Measurements from ENCODE around the gene NFYB.

Gene NFYB

GRCh38 chr12:104109446-104110271, 28.4 kb downstream of the NFYB start:
- DNase-seq, result no peak

GRCh38 chr12:104108755-104109445, 29.1 kb downstream of the NFYB start:
- DNase-seq, result peak; percentile 81

- no peak for DNase-seq
Observed at GRCh38 chr12:104106965-104107364, 31.0 kb downstream of the NFYB start.

GRCh38 chr12:104105461-104105860, 32.5 kb downstream of the NFYB start:
- no peak for DNase-seq

GRCh38 chr12:104097954-104098353, 40.1 kb downstream of the NFYB start:
- DNase-seq, result no peak

- DNase-seq, result no peak
Observed at GRCh38 chr12:104095289-104095688, 42.7 kb downstream of the NFYB start.

- DNase-seq, result no peak
Observed at GRCh38 chr12:104094284-104094683, 43.7 kb downstream of the NFYB start.

GRCh38 chr12:104091136-104091535, 46.9 kb downstream of the NFYB start:
- no peak for DNase-seq

GRCh38 chr12:104090685-104091084, 47.3 kb downstream of the NFYB start:
- DNase-seq, result no peak

- peak in 1 of 2 experiments; percentile 13 for DNase-seq
Observed at GRCh38 chr12:104083769-104084475, 54.1 kb downstream of the NFYB start.

- DNase-seq, result no peak
Observed at GRCh38 chr12:104080764-104081163, 57.2 kb downstream of the NFYB start.

GRCh38 chr12:104079024-104079423, 59.0 kb downstream of the NFYB start:
- no peak for DNase-seq

GRCh38 chr12:104073699-104074098, 64.3 kb downstream of the NFYB start:
- no peak for DNase-seq

- no peak for DNase-seq
Observed at GRCh38 chr12:104072099-104072498, 65.9 kb downstream of the NFYB start.
